OCI-LY3 (cell line): ENCODE measurements around the gene KRT4.

Experiments
- H2AFZ ChIP-seq: fragments of 200-600, 300-600 bp; shearing (Covaris generic); 2 replicates; pipeline ENCODE4 v1.6.0; 2014; ENCODE audit warnings: antibody characterized with exemption, low read depth, low read length
- H3K27ac ChIP-seq: fragments of 200-600, 300-600 bp; sonication (generic); 2 replicates; pipeline ENCODE4 v1.5.1; 2014; ENCODE audit warnings: mild to moderate bottlenecking, low read length, moderate library complexity, mixed read lengths
- H3K27me3 ChIP-seq: fragments of 200-600, 300-600 bp; sonication (generic); 2 replicates; pipeline ENCODE4 v1.6.1; 2014; ENCODE audit warnings: low read depth, low read length, mixed read lengths
- H3K36me3 ChIP-seq: fragments of 200-600, 300-600 bp; sonication (generic); replicated peaks from 2 replicates; pipeline ENCODE3; 2014; ENCODE audit warnings: low read depth, low read length, mixed read lengths
- H3K4me1 ChIP-seq: fragments of 300-600, 200-600 bp; sonication (generic); 2 replicates; pipeline ENCODE4 v1.6.1; 2014; ENCODE audit warnings: low read length, mixed read lengths
- H3K4me2 ChIP-seq: fragments of 200-600, 300-600 bp; sonication (generic); 2 replicates; pipeline ENCODE4 v1.6.1; 2014; ENCODE audit warnings: low read length, mixed read lengths
- H3K4me3 ChIP-seq: fragments of 300-600, 200-600 bp; sonication (generic); 2 replicates; pipeline ENCODE4 v1.5.1; 2014; ENCODE audit warnings: antibody characterized with exemption, mild to moderate bottlenecking, low read length, moderate library complexity
- H3K79me2 ChIP-seq: fragments of 300-600, 200-600 bp; shearing (Covaris generic); 2 replicates; pipeline ENCODE4 v1.6.1; 2014; ENCODE audit warnings: mild to moderate bottlenecking, low read length, mixed read lengths
- H3K9ac ChIP-seq: fragments of 300-600, 200-600 bp; shearing (Covaris generic); 2 replicates; pipeline ENCODE4 v1.6.0; 2014; ENCODE audit warnings: mild to moderate bottlenecking, low read length, moderate library complexity
- H3K9me3 ChIP-seq: fragments of 200-600, 300-600 bp; shearing (Covaris generic); 2 replicates; pipeline ENCODE4 v1.6.1; 2014; ENCODE audit warnings: low read length, mixed read lengths; ENCODE audit not compliant: insufficient read depth
- H4K20me1 ChIP-seq: fragments of 200-600, 300-600 bp; sonication (generic); 2 replicates; pipeline ENCODE4 v1.6.1; 2016; ENCODE audit warnings: low read length, mixed read lengths; ENCODE audit not compliant: insufficient read depth
- EZH2phosphoT487 ChIP-seq: fragments of 200-600 bp; shearing (Covaris generic); IDR thresholded peaks from 2 replicates; pipeline ENCODE4 v1.6.1; 2018; ENCODE audit warnings: antibody characterized with exemption, mixed run types, low read depth
- TF ChIP-seq, protein P1 (sequence below): fragments of 200-600, 300-600 bp; sonication (generic); IDR thresholded peaks from 2 replicates; pipeline ENCODE4 v1.5.1; 2014; ENCODE audit warnings: antibody characterized with exemption, low read length, low read depth

KRT4 gene

DNA sequence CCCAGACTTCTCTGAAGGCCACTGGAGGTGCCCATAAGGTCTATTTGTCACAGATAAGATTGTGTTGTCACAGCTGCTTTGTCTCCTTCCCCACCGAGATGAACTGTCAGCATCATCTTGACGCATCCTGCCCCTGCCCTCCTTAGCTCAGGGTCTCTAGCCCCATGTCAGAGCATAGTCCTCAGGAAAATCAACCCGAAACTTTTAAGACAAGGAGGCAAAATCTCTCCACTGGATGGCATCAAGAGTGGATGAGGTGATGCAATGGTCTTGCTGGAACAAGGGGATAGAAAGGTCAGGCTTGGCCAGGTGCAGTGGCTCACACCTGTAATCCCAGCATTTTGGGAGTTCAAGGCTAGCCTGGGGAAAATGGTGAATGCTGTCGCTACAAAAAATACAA, 12.0 kb upstream of the KRT4 start:
- Histone ChIP-seq H3K9ac (no peak overlapping the region), H3K4me3 (no peak overlapping the region), H3K4me1 (no peaks in the 10 kb centered on the region), H3K36me3 (no peaks in the 10 kb centered on the region), H3K79me2 (no peaks in the 10 kb centered on the region), H3K27ac (no peak overlapping the region), H3K27me3 (peaks cover 33% of the 10 kb centered on the region), H4K20me1 (no peaks in the 10 kb centered on the region), H2AFZ (no peak overlapping the region), H3K4me2 (no peak overlapping the region), H3K9me3 (no peaks in the 10 kb centered on the region)
- TF ChIP-seq EZH2phosphoT487 = no peak
- TF ChIP-seq, protein P1, sequence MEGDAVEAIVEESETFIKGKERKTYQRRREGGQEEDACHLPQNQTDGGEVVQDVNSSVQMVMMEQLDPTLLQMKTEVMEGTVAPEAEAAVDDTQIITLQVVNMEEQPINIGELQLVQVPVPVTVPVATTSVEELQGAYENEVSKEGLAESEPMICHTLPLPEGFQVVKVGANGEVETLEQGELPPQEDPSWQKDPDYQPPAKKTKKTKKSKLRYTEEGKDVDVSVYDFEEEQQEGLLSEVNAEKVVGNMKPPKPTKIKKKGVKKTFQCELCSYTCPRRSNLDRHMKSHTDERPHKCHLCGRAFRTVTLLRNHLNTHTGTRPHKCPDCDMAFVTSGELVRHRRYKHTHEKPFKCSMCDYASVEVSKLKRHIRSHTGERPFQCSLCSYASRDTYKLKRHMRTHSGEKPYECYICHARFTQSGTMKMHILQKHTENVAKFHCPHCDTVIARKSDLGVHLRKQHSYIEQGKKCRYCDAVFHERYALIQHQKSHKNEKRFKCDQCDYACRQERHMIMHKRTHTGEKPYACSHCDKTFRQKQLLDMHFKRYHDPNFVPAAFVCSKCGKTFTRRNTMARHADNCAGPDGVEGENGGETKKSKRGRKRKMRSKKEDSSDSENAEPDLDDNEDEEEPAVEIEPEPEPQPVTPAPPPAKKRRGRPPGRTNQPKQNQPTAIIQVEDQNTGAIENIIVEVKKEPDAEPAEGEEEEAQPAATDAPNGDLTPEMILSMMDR = no peak

DNA sequence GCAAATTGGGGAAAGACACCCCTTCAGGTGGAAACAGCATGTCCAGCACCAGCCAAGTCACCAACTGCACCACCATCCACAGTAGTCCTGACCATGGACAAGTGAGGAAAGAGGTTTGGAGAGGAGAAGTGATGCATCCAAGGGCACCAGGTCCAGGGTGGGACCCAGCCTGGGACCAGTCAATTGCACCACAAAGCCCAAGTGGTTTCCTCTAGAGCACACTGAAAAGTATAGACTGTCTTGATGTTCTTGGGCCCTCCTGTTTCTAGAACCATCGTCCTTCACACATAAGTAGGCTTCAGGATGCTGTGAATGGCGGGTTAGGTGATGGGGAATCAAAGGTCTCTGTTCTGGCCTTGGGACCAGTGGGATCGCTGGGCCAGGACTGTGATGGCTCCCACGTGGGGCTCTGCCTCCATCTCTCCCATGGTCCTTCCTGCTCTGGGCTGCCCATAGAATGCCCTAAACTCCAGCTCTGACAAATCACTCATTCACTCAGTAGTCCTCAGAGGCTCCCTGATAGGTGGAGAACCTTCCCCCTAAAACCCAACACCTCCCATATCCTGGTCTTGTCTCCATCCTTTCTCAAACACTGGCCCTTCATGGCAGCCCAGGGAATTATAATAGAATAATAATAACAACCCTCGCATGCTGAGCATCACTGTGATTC, 11.0 kb upstream of the KRT4 start:
- H3K9ac ChIP-seq = no peak overlapping the region
- H3K9me3 ChIP-seq = no peaks in the 10 kb centered on the region
- H2AFZ ChIP-seq = no peak overlapping the region
- H3K79me2 ChIP-seq = no peaks in the 10 kb centered on the region
- H3K27ac ChIP-seq = no peak overlapping the region
- no peaks in the 10 kb centered on the region for H3K4me1 ChIP-seq
- no peak for TF ChIP-seq EZH2phosphoT487
- TF ChIP-seq, protein P1 = no peak
- H3K36me3 ChIP-seq = no peaks in the 10 kb centered on the region
- no peaks in the 10 kb centered on the region for H4K20me1 ChIP-seq
- peaks cover 32% of the 10 kb centered on the region for H3K27me3 ChIP-seq
- no peak overlapping the region for H3K4me2 ChIP-seq
- H3K4me3 ChIP-seq = no peak overlapping the region

DNA sequence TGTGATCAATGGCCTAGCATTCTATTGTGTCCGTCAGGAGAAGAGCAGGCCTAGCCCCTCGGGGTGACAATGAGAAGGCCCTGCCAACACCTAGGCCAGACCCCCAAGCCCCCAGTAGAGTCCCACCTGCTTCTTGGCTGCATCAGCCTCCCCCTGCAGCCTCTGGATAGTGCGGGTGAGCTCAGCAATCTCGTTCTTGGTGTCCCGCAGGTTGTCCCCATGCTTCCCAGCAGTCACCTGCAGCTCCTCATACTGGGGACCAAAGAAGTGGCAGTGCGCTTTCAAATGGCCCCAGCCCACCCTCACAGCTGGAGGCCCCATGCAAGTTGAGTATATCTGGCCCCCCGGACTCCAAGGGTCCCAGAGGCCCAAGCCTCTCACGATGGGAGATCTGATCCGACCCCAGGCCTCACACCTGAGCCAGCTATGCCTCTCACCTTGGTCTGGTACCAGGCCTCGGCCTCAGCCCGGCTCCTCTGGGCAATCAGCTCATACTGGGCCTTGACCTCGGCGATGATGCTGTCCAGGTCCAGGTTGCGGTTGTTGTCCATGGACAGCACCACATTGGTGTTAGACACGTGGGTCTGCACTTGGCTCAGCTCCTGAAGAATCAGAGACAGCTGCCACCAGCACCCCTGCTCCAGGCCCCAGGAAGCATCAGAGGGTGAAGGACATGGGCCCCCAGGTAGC, 10.0 kb upstream of the KRT4 start:
- no peak overlapping the region for H3K27ac ChIP-seq
- H3K4me3 ChIP-seq = no peak overlapping the region
- no peaks in the 10 kb centered on the region for H4K20me1 ChIP-seq
- H3K4me2 ChIP-seq = no peak overlapping the region
- no peaks in the 10 kb centered on the region for H3K36me3 ChIP-seq
- peaks cover 29% of the 10 kb centered on the region for H3K27me3 ChIP-seq
- no peaks in the 10 kb centered on the region for H3K79me2 ChIP-seq
- no peaks in the 10 kb centered on the region for H3K4me1 ChIP-seq
- H3K9ac ChIP-seq = no peak overlapping the region
- no peak overlapping the region for H2AFZ ChIP-seq
- TF ChIP-seq, protein P1 = no peak
- no peak for TF ChIP-seq EZH2phosphoT487
- H3K9me3 ChIP-seq = no peaks in the 10 kb centered on the region

DNA sequence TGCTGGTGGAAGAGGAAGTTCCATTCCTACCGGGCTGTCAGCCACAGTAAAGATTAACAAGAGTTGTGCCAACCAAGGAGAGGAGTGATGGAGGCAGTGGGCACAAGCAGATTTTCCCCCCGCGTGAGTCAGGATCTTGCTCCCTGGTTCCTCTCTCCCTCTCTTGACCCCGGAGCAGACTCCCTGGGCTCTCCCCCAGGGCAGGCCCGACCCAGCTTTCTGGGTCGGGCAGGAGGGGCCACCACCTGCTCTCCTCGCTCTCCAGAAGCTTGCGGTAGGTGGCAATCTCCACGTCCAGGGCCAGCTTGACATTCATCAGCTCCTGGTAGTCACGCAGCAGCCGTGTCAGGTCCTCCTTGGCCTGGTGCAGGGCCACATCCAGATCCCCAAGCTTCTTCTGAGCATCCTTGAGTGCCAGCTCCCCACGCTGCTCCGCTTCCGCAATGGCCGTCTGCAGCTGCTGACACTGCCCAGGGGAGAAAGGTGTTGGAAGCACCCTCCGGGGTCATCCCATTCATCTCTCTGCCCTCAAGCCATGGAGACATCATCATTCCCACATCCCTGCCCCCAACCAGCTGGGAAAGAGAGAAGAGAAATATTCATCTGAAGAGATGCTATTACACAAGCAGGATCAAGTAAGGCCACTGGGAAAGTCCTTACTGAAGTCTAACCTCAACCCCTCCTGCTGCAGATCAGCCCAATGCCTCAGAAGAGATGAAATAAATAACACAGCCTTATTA, 9.0 kb upstream of the KRT4 start:
- H2AFZ ChIP-seq = no peak overlapping the region
- H3K36me3 ChIP-seq = no peaks in the 10 kb centered on the region
- no peaks in the 10 kb centered on the region for H4K20me1 ChIP-seq
- no peaks in the 10 kb centered on the region for H3K4me1 ChIP-seq
- no peaks in the 10 kb centered on the region for H3K79me2 ChIP-seq
- H3K9ac ChIP-seq = no peak overlapping the region
- H3K27me3 ChIP-seq = peaks cover 29% of the 10 kb centered on the region
- no peak overlapping the region for H3K4me3 ChIP-seq
- H3K9me3 ChIP-seq = no peaks in the 10 kb centered on the region
- TF ChIP-seq, protein P1 = no peak
- no peak for TF ChIP-seq EZH2phosphoT487
- no peak overlapping the region for H3K4me2 ChIP-seq
- H3K27ac ChIP-seq = no peak overlapping the region
